Spleen (tissue), 7 donors: ENCODE data around the gene AK8.
"Not testable (repeated sequence)": the region's sequence is repeated elsewhere in the genome, so short reads cannot be mapped to it uniquely, and the experiment has no call there.

Experiments used
- POLR2A ChIP-seq, 3 donors: fragments of 450-650 bp; IDR thresholded peaks; one replicate each; pipeline ENCODE4 v1.5.1; 2017; ENCODE audit warnings: antibody characterized with exemption in 3 of 3, mild to moderate bottlenecking in 1 of 3
- TF ChIP-seq, protein P1 (sequence below), 11 experiments: fragments of 200-600 bp in 7 of 11; fragments of 450-650 bp in 4 of 11; sonication (generic) in 4 of 11; IDR thresholded peaks in 8 of 11; conservative IDR thresholded peaks in 3 of 11; 1 replicate in 7 of 11; 2 replicates in 4 of 11; pipeline versions ENCODE4 v1.4.0 to v1.8.0; 2016 to 2021; ENCODE audit warnings: antibody characterized with exemption in 11 of 11, inconsistent platforms in 4 of 11, mild to moderate bottlenecking in 1 of 11
- donor health status: DM: no; HTN: no; CAD: no; lungs with moderate emphysema.
- donor health status: DM: no; HTN: no; CAD: no.
- donor health status: DM: no; HTN: no; CAD: no.

- TF ChIP-seq, protein P1, sequence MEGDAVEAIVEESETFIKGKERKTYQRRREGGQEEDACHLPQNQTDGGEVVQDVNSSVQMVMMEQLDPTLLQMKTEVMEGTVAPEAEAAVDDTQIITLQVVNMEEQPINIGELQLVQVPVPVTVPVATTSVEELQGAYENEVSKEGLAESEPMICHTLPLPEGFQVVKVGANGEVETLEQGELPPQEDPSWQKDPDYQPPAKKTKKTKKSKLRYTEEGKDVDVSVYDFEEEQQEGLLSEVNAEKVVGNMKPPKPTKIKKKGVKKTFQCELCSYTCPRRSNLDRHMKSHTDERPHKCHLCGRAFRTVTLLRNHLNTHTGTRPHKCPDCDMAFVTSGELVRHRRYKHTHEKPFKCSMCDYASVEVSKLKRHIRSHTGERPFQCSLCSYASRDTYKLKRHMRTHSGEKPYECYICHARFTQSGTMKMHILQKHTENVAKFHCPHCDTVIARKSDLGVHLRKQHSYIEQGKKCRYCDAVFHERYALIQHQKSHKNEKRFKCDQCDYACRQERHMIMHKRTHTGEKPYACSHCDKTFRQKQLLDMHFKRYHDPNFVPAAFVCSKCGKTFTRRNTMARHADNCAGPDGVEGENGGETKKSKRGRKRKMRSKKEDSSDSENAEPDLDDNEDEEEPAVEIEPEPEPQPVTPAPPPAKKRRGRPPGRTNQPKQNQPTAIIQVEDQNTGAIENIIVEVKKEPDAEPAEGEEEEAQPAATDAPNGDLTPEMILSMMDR (IDR thresholded peaks at IDR 0.05 in 8 of 11, conservative IDR thresholded peaks at IDR 0.05 in 3 of 11): not testable (repeated sequence)
- TF ChIP-seq POLR2A (IDR thresholded peaks at IDR 0.05): not testable (repeated sequence)
Observed at GRCh38 chr9:132771752-132772151, 106.3 kb downstream of the AK8 start.
